Measurements from ENCODE around the gene DNM1.

DNA sequence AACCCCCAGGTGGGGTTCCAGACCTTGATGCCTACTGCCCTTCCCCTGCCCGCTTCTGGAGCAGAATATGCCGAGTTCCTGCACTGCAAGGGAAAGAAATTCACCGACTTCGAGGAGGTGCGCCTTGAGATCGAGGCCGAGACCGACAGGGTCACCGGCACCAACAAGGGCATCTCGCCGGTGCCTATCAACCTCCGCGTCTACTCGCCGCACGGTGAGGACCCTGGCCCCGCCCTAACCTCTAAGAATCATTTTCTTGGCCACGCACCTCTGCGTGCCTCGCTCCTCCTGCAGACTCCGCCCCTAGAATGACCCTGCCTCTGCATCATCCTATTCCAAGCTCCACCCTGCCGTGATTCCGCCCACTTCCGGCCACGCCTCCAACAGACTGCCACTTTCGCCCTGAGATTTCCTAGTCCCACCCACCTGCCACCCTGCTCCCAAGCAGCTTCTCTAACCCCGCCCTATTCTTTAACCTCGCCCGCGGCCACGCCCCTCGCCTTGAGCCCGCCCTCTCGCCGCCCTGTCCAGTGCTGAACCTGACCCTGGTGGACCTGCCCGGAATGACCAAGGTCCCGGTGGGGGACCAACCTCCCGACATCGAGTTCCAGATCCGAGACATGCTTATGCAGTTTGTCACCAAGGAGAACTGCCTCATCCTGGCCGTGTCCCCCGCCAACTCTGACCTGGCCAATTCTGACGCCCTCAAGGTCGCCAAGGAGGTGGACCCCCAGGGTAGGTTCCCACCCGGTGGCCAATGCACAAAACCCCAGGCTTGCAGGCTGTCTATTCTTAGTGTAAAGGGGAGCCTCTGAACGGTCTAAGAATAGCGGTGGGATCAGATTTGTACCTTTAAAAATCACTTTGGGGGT, 15.6 kb downstream of the DNM1 start:
- TF ChIP-seq, protein P1, sequence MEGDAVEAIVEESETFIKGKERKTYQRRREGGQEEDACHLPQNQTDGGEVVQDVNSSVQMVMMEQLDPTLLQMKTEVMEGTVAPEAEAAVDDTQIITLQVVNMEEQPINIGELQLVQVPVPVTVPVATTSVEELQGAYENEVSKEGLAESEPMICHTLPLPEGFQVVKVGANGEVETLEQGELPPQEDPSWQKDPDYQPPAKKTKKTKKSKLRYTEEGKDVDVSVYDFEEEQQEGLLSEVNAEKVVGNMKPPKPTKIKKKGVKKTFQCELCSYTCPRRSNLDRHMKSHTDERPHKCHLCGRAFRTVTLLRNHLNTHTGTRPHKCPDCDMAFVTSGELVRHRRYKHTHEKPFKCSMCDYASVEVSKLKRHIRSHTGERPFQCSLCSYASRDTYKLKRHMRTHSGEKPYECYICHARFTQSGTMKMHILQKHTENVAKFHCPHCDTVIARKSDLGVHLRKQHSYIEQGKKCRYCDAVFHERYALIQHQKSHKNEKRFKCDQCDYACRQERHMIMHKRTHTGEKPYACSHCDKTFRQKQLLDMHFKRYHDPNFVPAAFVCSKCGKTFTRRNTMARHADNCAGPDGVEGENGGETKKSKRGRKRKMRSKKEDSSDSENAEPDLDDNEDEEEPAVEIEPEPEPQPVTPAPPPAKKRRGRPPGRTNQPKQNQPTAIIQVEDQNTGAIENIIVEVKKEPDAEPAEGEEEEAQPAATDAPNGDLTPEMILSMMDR (IDR thresholded peaks at IDR 0.05; ENCODE audit: low read length), result no peak
- TF ChIP-seq EZH2 (IDR thresholded peaks at IDR 0.05; ENCODE audit: borderline replicate concordance, low read length), result no peak

Data from OCI-LY1 (cell line).